ENCODE measurements around the gene USP19.
A peak's percentile ranks its signal among the peaks of the same experiment; 100 is the strongest.

Gene USP19

DNA sequence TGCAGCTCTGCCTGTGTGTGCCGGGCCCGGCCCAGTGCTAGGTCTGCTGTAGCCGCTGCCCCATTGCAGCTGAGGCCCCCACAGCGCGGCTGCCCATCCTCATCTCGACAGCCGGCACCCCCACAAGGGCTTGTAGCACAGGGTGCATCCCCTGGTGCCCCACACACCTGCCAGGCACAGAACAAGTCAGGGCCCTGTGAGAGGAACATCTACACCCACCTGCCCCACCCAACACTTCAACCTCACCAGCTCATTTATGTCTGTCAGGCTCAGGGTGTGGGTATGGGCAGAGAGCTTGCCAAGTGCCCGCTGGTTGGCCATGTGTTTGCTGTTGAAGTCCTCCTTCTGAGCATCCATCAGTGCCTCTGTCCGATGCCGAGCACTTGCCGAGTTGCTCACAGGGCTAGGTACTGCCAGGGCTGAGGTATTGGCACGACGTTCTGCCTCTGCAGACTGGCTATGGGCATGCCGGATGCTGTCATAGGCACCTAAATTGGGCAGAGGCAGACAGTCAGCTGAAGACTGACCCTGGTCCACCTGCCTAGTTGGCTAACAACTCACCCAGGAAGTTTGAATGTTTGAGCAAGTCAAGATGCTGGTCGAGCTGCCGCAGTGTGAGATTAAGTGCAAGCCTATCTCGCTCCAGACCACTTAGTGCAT, 2.4 kb upstream of the USP19 start:
- Histone ChIP-seq H2AFZ (no peak overlapping the region), H3K4me2 (ENCODE audit: low read length) (no peak overlapping the region), H3K4me1 (peaks cover 15% of the 10 kb centered on the region), H3K27me3 (ENCODE audit: control insufficient read depth, insufficient read depth, low read length) (no peaks in the 10 kb centered on the region), H3K4me3 (ENCODE audit: low read depth, low read length) (no peak overlapping the region), H3K9ac (no peak overlapping the region), H3K9me3 (ENCODE audit: control insufficient read depth, low read length) (no peaks in the 10 kb centered on the region), H3K79me2 (peaks cover 16% of the 10 kb centered on the region), H3K36me3 (ENCODE audit: control insufficient read depth, insufficient read depth, low read length) (no peaks in the 10 kb centered on the region), H3K27ac (no peak overlapping the region)
- TF ChIP-seq, protein P1, sequence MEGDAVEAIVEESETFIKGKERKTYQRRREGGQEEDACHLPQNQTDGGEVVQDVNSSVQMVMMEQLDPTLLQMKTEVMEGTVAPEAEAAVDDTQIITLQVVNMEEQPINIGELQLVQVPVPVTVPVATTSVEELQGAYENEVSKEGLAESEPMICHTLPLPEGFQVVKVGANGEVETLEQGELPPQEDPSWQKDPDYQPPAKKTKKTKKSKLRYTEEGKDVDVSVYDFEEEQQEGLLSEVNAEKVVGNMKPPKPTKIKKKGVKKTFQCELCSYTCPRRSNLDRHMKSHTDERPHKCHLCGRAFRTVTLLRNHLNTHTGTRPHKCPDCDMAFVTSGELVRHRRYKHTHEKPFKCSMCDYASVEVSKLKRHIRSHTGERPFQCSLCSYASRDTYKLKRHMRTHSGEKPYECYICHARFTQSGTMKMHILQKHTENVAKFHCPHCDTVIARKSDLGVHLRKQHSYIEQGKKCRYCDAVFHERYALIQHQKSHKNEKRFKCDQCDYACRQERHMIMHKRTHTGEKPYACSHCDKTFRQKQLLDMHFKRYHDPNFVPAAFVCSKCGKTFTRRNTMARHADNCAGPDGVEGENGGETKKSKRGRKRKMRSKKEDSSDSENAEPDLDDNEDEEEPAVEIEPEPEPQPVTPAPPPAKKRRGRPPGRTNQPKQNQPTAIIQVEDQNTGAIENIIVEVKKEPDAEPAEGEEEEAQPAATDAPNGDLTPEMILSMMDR (IDR thresholded peaks at IDR 0.05), result no peak

DNA sequence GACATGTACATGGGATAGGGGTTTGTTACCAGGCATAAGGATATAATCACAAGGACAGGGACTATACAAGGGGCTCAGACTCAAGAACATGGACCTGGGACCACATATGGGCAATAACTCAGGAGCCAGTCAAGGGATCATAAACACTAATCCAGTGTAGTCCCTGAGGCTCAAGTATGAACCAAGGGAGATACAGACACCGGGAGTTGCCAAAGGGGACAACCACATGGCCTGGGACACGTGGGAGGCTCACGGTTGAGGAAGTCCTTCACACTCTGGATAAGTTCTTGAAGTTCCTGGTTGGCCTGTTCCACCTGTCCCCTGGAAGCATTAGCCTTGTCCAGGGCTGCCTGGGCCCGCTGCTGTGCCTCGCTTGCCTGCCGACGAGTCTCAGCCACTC, 1.8 kb upstream of the USP19 start:
- Histone ChIP-seq H3K79me2 (peaks cover 21% of the 10 kb centered on the region), H3K9ac (no peak overlapping the region), H3K4me2 (ENCODE audit: low read length) (no peak overlapping the region), H3K27me3 (ENCODE audit: control insufficient read depth, insufficient read depth, low read length) (no peaks in the 10 kb centered on the region), H3K4me3 (ENCODE audit: low read depth, low read length) (no peak overlapping the region), H3K9me3 (ENCODE audit: control insufficient read depth, low read length) (no peaks in the 10 kb centered on the region), H2AFZ (no peak overlapping the region), H3K36me3 (ENCODE audit: control insufficient read depth, insufficient read depth, low read length) (no peaks in the 10 kb centered on the region), H3K27ac (no peak overlapping the region), H3K4me1 (peaks cover 15% of the 10 kb centered on the region)
- TF ChIP-seq, protein P1 (IDR thresholded peaks at IDR 0.05), result no peak

DNA sequence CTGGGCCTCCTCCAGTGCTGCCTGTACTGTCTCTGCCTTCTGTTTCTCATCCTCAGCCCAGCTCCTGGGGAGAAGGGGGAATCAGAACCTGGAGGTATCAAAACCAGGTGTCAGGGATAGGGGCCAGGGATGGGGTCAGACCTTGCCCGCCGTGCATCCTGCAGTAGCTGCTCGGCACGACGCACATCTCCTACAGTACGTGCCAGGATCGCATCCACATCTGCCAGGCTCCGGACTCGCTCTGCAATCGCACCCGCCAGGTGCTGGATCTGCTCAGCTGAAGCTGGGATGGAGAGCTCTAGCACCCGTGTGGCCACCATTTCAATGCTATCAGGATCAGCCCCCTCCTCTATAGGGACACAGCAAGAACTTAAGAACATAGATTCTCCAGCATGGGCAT, 1.4 kb upstream of the USP19 start:
- Histone ChIP-seq H3K4me3 (ENCODE audit: low read depth, low read length) (no peak overlapping the region), H3K9ac (no peak overlapping the region), H3K27ac (no peak overlapping the region), H3K4me1 (peaks cover 15% of the 10 kb centered on the region), H3K27me3 (ENCODE audit: control insufficient read depth, insufficient read depth, low read length) (no peaks in the 10 kb centered on the region), H3K4me2 (ENCODE audit: low read length) (no peak overlapping the region), H2AFZ (no peak overlapping the region), H3K36me3 (ENCODE audit: control insufficient read depth, insufficient read depth, low read length) (no peaks in the 10 kb centered on the region), H3K79me2 (peaks cover 26% of the 10 kb centered on the region), H3K9me3 (ENCODE audit: control insufficient read depth, low read length) (no peaks in the 10 kb centered on the region)
- TF ChIP-seq, protein P1 (IDR thresholded peaks at IDR 0.05), result no peak

DNA sequence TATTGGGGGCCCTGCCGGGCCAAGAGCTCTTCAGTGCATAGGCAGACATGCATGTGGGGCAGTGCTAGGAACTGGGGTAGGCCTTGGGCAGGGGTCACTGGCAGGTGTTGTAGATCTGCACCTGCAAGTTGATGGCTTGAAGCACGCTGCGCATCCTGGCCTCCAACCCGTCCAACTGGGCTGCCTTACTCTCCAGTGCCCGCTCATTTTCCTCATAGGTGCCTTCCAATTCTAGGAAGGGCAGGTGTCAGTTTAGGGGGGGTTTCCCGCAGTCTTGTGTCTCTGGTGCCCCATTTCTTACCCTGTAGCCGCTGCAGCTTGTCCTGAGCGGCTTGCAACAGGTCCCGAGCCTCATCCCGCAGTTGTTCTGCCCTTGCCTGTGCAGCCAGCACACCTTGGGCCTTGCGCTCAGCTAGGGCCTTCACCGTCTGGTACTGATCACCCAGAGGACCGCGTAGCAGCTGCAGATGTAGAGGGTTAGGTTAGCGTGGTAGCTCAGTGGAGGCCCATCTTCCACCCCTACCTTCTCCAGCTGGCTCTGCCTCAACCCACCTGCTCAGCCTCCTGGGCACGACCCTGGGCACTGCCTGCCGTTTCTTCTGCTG, 611 bp upstream of the USP19 start:
- peak overlapping the region; percentile 78 for H3K4me2 ChIP-seq (ENCODE audit: low read length)
- TF ChIP-seq, protein P1 (IDR thresholded peaks at IDR 0.05), result no peak
- peak overlapping the region; percentile 91 for H3K27ac ChIP-seq
- H3K79me2 ChIP-seq, result peaks cover 31% of the 10 kb centered on the region
- H3K27me3 ChIP-seq (ENCODE audit: control insufficient read depth, insufficient read depth, low read length), result no peaks in the 10 kb centered on the region
- H3K36me3 ChIP-seq (ENCODE audit: control insufficient read depth, insufficient read depth, low read length), result no peaks in the 10 kb centered on the region
- H3K9ac ChIP-seq, result no peak overlapping the region
- H3K4me1 ChIP-seq, result peaks cover 15% of the 10 kb centered on the region
- peak overlapping the region; percentile 80 for H3K4me3 ChIP-seq (ENCODE audit: low read depth, low read length)
- no peaks in the 10 kb centered on the region for H3K9me3 ChIP-seq (ENCODE audit: control insufficient read depth, low read length)
- peak overlapping the region; percentile 75 for H2AFZ ChIP-seq

DNA sequence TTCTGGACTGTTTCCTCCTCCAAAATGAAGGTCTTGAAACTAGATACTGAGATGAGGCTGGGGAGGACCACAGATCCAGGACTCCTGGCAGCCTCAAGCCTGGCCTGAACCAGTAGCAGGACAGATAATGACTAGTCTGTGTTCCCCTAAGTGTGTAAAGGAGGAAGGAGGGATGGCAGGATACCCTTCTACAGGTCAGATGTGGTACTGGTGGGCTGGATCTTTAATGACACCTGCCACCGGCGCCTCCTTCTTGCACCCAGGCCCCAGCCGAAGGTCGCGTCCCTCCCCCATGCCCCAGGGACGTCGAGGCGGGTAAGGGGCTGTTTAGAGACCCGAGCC, 556 bp downstream of the USP19 start:
- H3K36me3 ChIP-seq (ENCODE audit: control insufficient read depth, insufficient read depth, low read length), result no peaks in the 10 kb centered on the region
- H3K79me2 ChIP-seq, result peaks cover 35% of the 10 kb centered on the region
- H3K4me1 ChIP-seq, result peaks cover 15% of the 10 kb centered on the region
- TF ChIP-seq, protein P1 (IDR thresholded peaks at IDR 0.05), result no peak
- peak overlapping the region; percentile 75 for H2AFZ ChIP-seq
- peak overlapping the region; percentile 80 for H3K4me3 ChIP-seq (ENCODE audit: low read depth, low read length)
- peak overlapping the region; percentile 28 for H3K9ac ChIP-seq
- H3K27me3 ChIP-seq (ENCODE audit: control insufficient read depth, insufficient read depth, low read length), result no peaks in the 10 kb centered on the region
- no peaks in the 10 kb centered on the region for H3K9me3 ChIP-seq (ENCODE audit: control insufficient read depth, low read length)
- H3K27ac ChIP-seq, result peak overlapping the region; percentile 91
- peak overlapping the region; percentile 78 for H3K4me2 ChIP-seq (ENCODE audit: low read length)

Data from parathyroid adenoma (tissue), 2 donors.